Measurements from ENCODE around the gene CAPN3. TPM values are rescaled to one million over a fixed set of nuclear protein-coding genes. Genes with fewer than 3 reads are reported as not detected.

Gene CAPN3
- total RNA-seq, 1 donor from 2014 or later: not detected

DNA sequence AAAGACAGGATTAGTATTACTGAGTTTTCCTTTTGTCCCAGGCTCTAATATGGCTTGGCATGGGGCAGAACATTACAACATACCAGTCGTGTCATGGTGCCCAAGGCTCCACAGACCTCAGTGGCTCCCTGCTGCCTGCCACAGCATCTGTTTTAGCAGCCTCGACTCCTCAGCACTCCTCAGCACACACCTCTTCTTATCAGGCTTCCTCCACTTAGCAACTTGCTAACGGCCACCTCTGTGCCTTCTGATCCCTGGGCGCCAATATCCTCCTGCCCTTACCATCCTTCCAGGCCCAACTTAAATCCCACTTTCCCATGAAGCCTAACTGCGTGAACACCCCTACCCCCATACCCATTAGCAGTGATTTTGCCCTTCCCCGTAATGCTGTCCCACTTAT is 6.2 kb upstream of the CAPN3 start:
- no peak overlapping the region for H3K27ac ChIP-seq

GRCh38 chr15:42354824-42355223 is 4.5 kb upstream of the CAPN3 start:
- no peak overlapping the region for H3K27ac Mint-ChIP-seq
- no peaks in the 10 kb centered on the region for H3F3A ChIP-seq (ENCODE audit: low read depth)
- H3K27me3 ChIP-seq: no peaks in the 10 kb centered on the region
- H3K36me3 ChIP-seq: no peaks in the 10 kb centered on the region
- no peaks in the 10 kb centered on the region for H3K4me1 ChIP-seq
- H3K27ac ChIP-seq: no peak overlapping the region
- H3K4me2 ChIP-seq: no peak overlapping the region
- H4K20me1 ChIP-seq (ENCODE audit: low read depth): no peaks in the 10 kb centered on the region
- H2AFZ ChIP-seq (replicated peaks): no peak overlapping the region
- H3K4me3 Mint-ChIP-seq: no peak overlapping the region
- no peak for DNase-seq (ENCODE audit: low spot score)
- H3K4me1 Mint-ChIP-seq: no peaks in the 10 kb centered on the region
- H3K9ac ChIP-seq: no peak overlapping the region
- H3K79me2 ChIP-seq (ENCODE audit: low read depth): no peaks in the 10 kb centered on the region
- no peaks in the 10 kb centered on the region for H3K36me3 Mint-ChIP-seq
- TF ChIP-seq CTCF (IDR thresholded peaks at IDR 0.05) (no peak), EZH2phosphoT487 (IDR thresholded peaks at IDR 0.05) (no peak)
- no peaks in the 10 kb centered on the region for H3K9me3 Mint-ChIP-seq
- H3K9me3 ChIP-seq (ENCODE audit: low read depth): no peaks in the 10 kb centered on the region
- H3K4me3 ChIP-seq: no peak overlapping the region
- no peaks in the 10 kb centered on the region for H3K27me3 Mint-ChIP-seq (ENCODE audit: insufficient read depth, low read depth)

More for the DNA sequence above, 6.2 kb upstream of the CAPN3 start:
- H3K27me3 Mint-ChIP-seq (ENCODE audit: insufficient read depth, low read depth): no peaks in the 10 kb centered on the region
- no peak overlapping the region for H3K4me3 Mint-ChIP-seq
- H3K79me2 ChIP-seq (ENCODE audit: low read depth): no peaks in the 10 kb centered on the region
- no peak overlapping the region for H3K4me3 ChIP-seq
- H3F3A ChIP-seq (ENCODE audit: low read depth): no peaks in the 10 kb centered on the region
- no peak overlapping the region for H3K27ac Mint-ChIP-seq
- no peaks in the 10 kb centered on the region for H3K36me3 Mint-ChIP-seq
- no peaks in the 10 kb centered on the region for H3K9me3 Mint-ChIP-seq
- no peaks in the 10 kb centered on the region for H4K20me1 ChIP-seq (ENCODE audit: low read depth)
- no peaks in the 10 kb centered on the region for H3K4me1 Mint-ChIP-seq
- DNase-seq (ENCODE audit: low spot score): no peak
- no peaks in the 10 kb centered on the region for H3K4me1 ChIP-seq
- H3K36me3 ChIP-seq: no peaks in the 10 kb centered on the region
- no peak for TF ChIP-seq EZH2 (IDR thresholded peaks at IDR 0.05)
- TF ChIP-seq EZH2phosphoT487 (IDR thresholded peaks at IDR 0.05): no peak
- TF ChIP-seq CTCF (IDR thresholded peaks at IDR 0.05): no peak
- H3K27me3 ChIP-seq: no peaks in the 10 kb centered on the region
- no peaks in the 10 kb centered on the region for H3K9me3 ChIP-seq (ENCODE audit: low read depth)
- no peak overlapping the region for H3K4me2 ChIP-seq
- H2AFZ ChIP-seq (replicated peaks): no peak overlapping the region
- H3K9ac ChIP-seq: no peak overlapping the region

- no peaks in the 10 kb centered on the region for H3K9me3 ChIP-seq (ENCODE audit: low read depth)
- no peak overlapping the region for H3K4me3 ChIP-seq
- no peak overlapping the region for H3K4me3 Mint-ChIP-seq
- H3K36me3 Mint-ChIP-seq: no peaks in the 10 kb centered on the region
- no peaks in the 10 kb centered on the region for H3K4me1 Mint-ChIP-seq
- no peak for TF ChIP-seq EZH2 (IDR thresholded peaks at IDR 0.05)
- no peak overlapping the region for H3K9ac ChIP-seq
- H3K27me3 ChIP-seq: no peaks in the 10 kb centered on the region
- no peaks in the 10 kb centered on the region for H3K4me1 ChIP-seq
- no peak overlapping the region for H2AFZ ChIP-seq (replicated peaks)
- H3K27ac ChIP-seq: no peak overlapping the region
- no peak for DNase-seq (ENCODE audit: low spot score)
- H3K27ac Mint-ChIP-seq: no peak overlapping the region
- H3K9me3 Mint-ChIP-seq: no peaks in the 10 kb centered on the region
- no peaks in the 10 kb centered on the region for H3K27me3 Mint-ChIP-seq (ENCODE audit: insufficient read depth, low read depth)
- no peaks in the 10 kb centered on the region for H4K20me1 ChIP-seq (ENCODE audit: low read depth)
- no peaks in the 10 kb centered on the region for H3K79me2 ChIP-seq (ENCODE audit: low read depth)
- no peak overlapping the region for H3K4me2 ChIP-seq
- no peaks in the 10 kb centered on the region for H3K36me3 ChIP-seq
- H3F3A ChIP-seq (ENCODE audit: low read depth): no peaks in the 10 kb centered on the region
Observed at GRCh38 chr15:42355291-42355690, 4.0 kb upstream of the CAPN3 start.

GRCh38 chr15:42356851-42357250 is 2.5 kb upstream of the CAPN3 start:
- Histone ChIP-seq H3K27ac (no peak overlapping the region), H3K79me2 (ENCODE audit: low read depth) (no peaks in the 10 kb centered on the region), H3F3A (ENCODE audit: low read depth) (no peaks in the 10 kb centered on the region), H3K4me1 (no peaks in the 10 kb centered on the region), H2AFZ (replicated peaks) (no peak overlapping the region), H3K4me3 (no peak overlapping the region), H4K20me1 (ENCODE audit: low read depth) (no peaks in the 10 kb centered on the region), H3K9me3 (ENCODE audit: low read depth) (no peaks in the 10 kb centered on the region), H3K27me3 (no peaks in the 10 kb centered on the region), H3K9ac (no peak overlapping the region), H3K4me2 (no peak overlapping the region), H3K36me3 (no peaks in the 10 kb centered on the region)
- no peaks in the 10 kb centered on the region for H3K4me1 Mint-ChIP-seq
- H3K36me3 Mint-ChIP-seq: no peaks in the 10 kb centered on the region
- H3K9me3 Mint-ChIP-seq: no peaks in the 10 kb centered on the region
- H3K4me3 Mint-ChIP-seq: no peak overlapping the region
- TF ChIP-seq CTCF (IDR thresholded peaks at IDR 0.05) (no peak), EZH2 (IDR thresholded peaks at IDR 0.05) (no peak), EZH2phosphoT487 (IDR thresholded peaks at IDR 0.05) (no peak)
- no peak overlapping the region for H3K27ac Mint-ChIP-seq
- DNase-seq (ENCODE audit: low spot score): no peak
- no peaks in the 10 kb centered on the region for H3K27me3 Mint-ChIP-seq (ENCODE audit: insufficient read depth, low read depth)
